ENCODE data around the gene GYS1.
A peak's percentile ranks its signal among the peaks of the same experiment; 100 is the strongest.

GYS1 gene

DNA sequence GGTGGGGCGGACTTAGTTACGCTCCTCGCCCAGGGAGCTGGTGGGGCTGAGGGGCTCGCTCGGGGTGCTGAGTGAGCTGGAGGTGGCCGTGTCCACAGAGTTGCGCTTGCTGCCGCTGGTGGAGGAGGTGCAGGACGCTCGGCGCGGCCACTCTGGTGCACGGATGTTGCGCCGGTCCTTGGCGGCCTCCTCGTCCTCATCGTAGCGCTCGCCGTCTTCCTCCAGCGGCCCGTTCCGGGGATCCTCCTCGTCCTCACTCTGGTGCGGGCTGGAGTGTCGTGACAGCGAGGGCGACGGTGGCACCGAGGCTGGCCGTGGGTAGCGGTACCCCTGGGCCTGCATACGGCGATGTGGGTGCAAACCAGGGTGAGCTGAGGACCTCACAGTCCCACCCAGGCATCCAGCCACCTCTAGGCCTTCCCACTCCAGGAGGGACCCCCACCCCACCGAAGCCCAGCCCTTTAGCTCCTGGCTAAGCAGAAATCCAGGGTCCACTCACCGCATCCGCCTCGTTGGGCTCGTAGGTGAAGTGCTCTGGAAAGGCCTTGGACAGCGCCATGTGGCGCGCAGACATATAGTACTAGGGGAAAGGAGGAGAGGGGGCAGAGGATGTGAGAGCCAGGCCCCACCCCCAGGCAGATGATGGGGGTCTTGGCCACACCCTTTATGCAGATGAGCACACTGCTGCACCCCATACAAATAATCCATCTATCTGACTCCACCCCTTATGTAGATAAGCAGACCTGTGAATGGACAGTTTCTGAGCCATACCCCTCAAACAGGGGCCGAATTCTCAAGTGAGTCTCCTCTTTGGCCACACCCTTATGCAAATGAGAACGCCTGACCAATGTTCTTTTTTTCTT is 23.6 kb downstream of the GYS1 start:
- DNase-seq (ENCODE audit: low spot score), result no peak
- TF ChIP-seq, protein P1, sequence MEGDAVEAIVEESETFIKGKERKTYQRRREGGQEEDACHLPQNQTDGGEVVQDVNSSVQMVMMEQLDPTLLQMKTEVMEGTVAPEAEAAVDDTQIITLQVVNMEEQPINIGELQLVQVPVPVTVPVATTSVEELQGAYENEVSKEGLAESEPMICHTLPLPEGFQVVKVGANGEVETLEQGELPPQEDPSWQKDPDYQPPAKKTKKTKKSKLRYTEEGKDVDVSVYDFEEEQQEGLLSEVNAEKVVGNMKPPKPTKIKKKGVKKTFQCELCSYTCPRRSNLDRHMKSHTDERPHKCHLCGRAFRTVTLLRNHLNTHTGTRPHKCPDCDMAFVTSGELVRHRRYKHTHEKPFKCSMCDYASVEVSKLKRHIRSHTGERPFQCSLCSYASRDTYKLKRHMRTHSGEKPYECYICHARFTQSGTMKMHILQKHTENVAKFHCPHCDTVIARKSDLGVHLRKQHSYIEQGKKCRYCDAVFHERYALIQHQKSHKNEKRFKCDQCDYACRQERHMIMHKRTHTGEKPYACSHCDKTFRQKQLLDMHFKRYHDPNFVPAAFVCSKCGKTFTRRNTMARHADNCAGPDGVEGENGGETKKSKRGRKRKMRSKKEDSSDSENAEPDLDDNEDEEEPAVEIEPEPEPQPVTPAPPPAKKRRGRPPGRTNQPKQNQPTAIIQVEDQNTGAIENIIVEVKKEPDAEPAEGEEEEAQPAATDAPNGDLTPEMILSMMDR (IDR thresholded peaks at IDR 0.05; ENCODE audit: extremely low read depth, missing control alignments), result no peak

DNA sequence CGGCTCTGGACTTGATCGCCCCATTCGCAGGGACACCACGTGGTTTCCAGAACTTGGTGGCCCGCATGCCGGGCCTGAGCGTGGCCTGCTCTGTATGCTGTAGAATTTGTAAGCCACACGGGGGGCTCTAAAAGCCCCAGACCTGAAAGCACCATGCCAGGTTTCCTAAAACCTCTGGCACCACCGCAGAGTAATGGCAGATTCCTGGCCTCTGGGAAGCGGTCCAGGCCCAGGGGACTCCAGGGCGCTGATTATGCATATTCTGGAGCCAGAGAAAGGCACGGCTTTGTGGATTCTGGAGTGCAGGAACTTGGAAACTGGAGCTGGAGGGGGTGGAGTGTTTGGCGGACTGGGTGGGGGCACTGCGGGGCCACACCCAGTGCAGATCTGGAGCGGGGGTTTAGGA is 24.3 kb downstream of the GYS1 start:
- no peak for DNase-seq (ENCODE audit: low spot score)
- TF ChIP-seq, protein P1 (IDR thresholded peaks at IDR 0.05; ENCODE audit: extremely low read depth, missing control alignments), result no peak

DNA sequence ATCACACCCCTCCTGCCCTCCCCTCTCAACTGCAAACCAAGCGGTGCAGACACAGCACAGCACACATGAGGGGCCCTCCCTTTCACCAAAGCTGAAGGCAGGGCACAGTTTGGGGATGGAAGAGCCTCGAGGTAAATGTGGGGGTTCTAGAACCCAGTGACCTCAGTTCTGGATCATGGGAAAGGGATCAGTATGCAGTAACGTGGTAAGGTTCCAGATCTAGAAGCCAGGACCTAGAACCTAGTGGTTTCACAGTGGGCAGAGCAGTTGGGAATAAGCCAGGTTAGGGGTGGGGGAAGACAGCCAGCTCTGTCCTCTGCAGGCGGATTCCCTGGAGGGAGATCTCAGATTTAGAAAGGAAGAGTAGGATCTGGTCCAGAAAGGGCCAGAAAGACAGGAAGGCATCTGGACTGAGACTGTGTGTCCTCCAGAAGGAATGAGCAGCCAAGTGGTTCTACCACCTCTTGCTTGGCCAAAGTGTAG is 24.9 kb downstream of the GYS1 start:
- DNase-seq (ENCODE audit: low spot score), result no peak
- TF ChIP-seq, protein P1 (IDR thresholded peaks at IDR 0.05; ENCODE audit: extremely low read depth, missing control alignments), result no peak

GRCh38 chr19:48967346-48968178 is 25.5 kb downstream of the GYS1 start:
- TF ChIP-seq, protein P1 (IDR thresholded peaks at IDR 0.05; ENCODE audit: extremely low read depth, missing control alignments), result no peak
- DNase-seq (ENCODE audit: low spot score), result no peak

DNA sequence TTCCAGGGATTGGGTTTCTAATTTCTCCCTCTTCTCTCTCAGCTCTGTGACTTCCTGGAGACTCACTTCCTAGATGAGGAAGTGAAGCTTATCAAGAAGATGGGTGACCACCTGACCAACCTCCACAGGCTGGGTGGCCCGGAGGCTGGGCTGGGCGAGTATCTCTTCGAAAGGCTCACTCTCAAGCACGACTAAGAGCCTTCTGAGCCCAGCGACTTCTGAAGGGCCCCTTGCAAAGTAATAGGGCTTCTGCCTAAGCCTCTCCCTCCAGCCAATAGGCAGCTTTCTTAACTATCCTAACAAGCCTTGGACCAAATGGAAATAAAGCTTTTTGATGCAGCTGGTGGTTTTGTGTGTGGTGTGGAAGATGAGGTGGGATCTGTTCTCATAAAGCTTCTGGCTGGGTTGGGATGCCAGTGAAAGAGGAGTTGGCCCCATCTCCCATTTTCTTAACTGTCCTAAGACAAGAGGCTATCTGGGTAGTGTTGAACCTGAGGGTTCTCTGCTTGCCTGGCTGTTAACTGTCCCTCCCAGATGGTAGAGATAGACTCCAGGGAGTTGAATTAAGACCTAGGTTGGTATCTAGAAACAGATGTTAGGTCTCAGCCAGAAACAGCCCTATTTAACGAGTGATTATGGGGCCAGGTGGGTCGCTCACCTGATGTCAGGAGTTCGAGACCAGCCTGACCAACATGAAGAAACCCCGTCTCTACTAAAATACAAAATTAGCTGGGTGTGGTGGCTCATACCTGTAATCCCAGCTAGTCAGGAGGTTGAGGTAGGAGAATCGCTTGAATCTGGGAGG is 26.4 kb downstream of the GYS1 start:
- no peak for DNase-seq (ENCODE audit: low spot score)
- TF ChIP-seq, protein P1 (IDR thresholded peaks at IDR 0.05; ENCODE audit: extremely low read depth, missing control alignments), result no peak

GRCh38 chr19:48965806-48966540 is 27.1 kb downstream of the GYS1 start:
- DNase-seq (ENCODE audit: low spot score), result peak; percentile 79

More at GRCh38 chr19:48965806-48966540, 27.1 kb downstream of the GYS1 start:
- TF ChIP-seq, protein P1 (IDR thresholded peaks at IDR 0.05; ENCODE audit: extremely low read depth, missing control alignments), result no peak
